Measurements from ENCODE around the gene HRAS.

The HRAS gene

GRCh38 chr11:491358-491757, 44.0 kb downstream of the HRAS start:
- DNase-seq = no peak

DNA sequence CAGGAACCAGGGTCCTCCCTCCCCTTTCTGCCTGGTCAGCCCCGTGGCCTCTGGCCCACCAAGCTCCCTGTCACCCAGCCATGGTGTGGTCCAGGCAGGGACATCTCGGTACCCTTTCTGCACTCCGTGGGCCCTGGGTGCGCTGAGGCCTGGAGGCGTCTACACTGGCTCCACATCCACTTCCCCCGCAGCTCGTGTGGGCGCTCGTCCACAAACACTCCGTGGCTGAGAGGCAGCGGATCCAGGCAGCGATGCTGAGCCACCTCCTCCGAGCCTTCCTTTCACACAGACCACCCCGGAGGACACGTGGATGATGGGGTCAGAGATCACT, 44.5 kb downstream of the HRAS start:
- DNase-seq = no peak

DNA sequence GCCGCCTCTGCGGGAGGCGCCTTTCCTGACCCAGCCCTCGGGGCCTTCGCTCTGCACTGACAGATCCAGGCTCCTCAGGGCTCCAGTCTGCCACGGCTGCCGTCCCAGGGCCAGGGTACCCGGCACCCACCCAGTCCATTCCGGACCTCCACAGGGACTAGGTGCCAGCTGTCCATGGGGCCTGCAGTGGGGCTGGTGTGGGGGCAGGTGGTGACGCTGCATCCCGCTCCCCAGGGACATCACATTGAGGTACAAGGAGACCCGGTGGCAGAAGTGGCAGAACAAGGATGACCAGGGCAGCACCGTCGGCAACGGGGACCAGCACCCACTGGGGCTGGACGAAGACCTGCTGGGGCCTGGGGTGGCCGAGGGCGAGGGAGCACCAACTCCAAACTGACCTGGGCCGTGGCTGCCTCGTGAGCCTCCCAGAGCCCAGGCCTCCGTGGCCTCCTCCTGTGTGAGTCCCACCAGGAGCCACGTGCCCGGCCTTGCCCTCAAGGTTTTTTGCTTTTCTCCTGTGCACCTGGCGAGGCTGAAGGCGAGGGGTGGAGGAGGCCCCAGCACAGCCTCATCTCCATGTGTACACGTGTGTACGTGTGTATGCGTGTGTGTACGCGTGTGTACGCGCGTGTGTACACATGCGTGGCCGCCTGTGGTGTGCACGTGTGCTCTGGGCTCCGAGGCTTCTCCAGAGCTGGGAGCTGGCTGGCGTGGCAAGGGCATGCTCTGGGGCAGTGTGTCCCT, 45.0 kb downstream of the HRAS start:
- no peak for DNase-seq

GRCh38 chr11:489610-490185, 45.7 kb downstream of the HRAS start:
- no peak for DNase-seq

DNA sequence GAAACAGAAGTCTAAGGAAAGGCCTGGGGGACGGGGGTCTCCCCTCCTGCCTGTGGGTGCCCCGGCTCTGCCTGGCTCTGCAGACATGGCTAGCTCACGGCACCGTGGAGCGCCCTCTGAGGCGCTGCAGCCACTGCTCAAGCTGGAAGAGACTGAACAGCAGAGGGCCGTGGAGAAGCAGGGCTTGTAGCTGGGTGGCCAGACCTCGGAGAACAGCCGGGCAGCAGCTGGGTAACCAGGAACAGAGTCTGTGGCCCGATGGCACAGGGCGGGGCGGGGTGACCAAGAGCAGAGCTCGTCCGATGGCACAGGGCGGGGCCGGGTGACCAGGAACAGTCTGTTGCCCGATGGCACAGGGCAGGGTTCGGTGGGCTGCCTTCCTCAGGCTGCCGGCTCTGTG, 46.4 kb downstream of the HRAS start:
- no peak for DNase-seq

- no peak for DNase-seq
Measured at GRCh38 chr11:488579-488978, 46.8 kb downstream of the HRAS start.

DNA sequence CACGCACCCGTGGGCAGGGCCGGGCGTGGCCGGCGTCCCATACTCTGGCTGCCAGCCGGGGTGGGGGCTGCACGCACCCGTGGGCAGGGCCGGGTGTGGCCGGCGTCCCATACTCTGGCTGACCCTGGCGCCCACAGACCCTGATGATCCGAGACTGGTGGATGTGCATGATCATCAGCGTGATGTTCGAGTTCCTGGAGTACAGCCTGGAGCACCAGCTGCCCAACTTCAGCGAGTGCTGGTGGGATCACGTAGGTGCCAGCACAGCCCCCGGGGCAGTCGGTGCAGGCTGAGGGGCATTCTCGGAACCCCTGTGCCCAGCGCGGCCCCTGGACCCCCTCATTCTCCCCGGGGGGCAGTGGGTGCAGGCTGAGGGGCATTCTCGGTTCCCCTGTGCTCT, 47.3 kb downstream of the HRAS start:
- no peak for DNase-seq

GRCh38 chr11:487571-488021, 47.8 kb downstream of the HRAS start:
- no peak for DNase-seq

GRCh38 chr11:486189-486588, 49.2 kb downstream of the HRAS start:
- DNase-seq = no peak

- no peak for DNase-seq
Measured at GRCh38 chr11:484616-485015, 50.8 kb downstream of the HRAS start.

Data from COR-L47 (cell line).